Transverse colon (tissue), 4 donors: Measurements from ENCODE around the gene EBF3. TPM values are rescaled to one million over a fixed set of nuclear protein-coding genes. Genes with fewer than 3 reads are reported as not detected.

Experiments used
- DNase-seq: peaks from one replicate; pipeline ENCODE4 v3.0.0-alpha.2; 2019
- H3K27ac ChIP-seq, 4 donors: fragments of 200-600 bp; sonication (generic); 2 replicates each; pipeline ENCODE4 v1.5.1; 2016 to 2018; ENCODE audit warnings: inconsistent platforms in 4 of 4
- H3K27me3 ChIP-seq: fragments of 200-600 bp; sonication (generic); 2 replicates; pipeline ENCODE4 v1.5.1; 2017; ENCODE audit warnings: inconsistent platforms
- H3K36me3 ChIP-seq, 4 donors: fragments of 200-600 bp; sonication (generic); 2 replicates each; pipeline ENCODE4 v1.5.1; 2017 to 2019; ENCODE audit warnings: inconsistent platforms in 4 of 4
- H3K4me1 ChIP-seq, 4 donors: fragments of 200-600 bp; sonication (generic); 2 replicates each; pipeline ENCODE4 v1.5.1; 2017 to 2020; ENCODE audit warnings: inconsistent platforms in 4 of 4
- H3K4me3 ChIP-seq, 4 donors: fragments of 200-600 bp; sonication (generic); 1 replicate in 1 of 4; 2 replicates in 3 of 4; pipeline versions ENCODE4 v1.5.1 to v1.6.1; 2017 to 2019; ENCODE audit warnings: inconsistent platforms in 4 of 4
- H3K9me3 ChIP-seq, 2 donors: fragments of 200-600 bp; sonication (generic); 2 replicates each; pipeline ENCODE4 v1.5.1; 2017 to 2019; ENCODE audit warnings: inconsistent platforms in 2 of 2
- EP300 ChIP-seq: sonication (generic); formaldehyde crosslinking; IDR thresholded peaks from one replicate; pipeline ENCODE4 v1.6.1; 2017; ENCODE audit warnings: antibody characterized with exemption, low read depth
- POLR2A ChIP-seq: fragments of 450-650 bp; IDR thresholded peaks from one replicate; pipeline ENCODE4 v1.6.1; 2016; ENCODE audit warnings: antibody characterized with exemption, mild to moderate bottlenecking, moderate library complexity
- POLR2AphosphoS5 ChIP-seq, 3 donors: sonication (generic); formaldehyde crosslinking; IDR thresholded peaks; one replicate each; pipeline ENCODE4 v1.6.1; 2016; ENCODE audit warnings: antibody characterized with exemption in 3 of 3
- WGBS, 2 donors: methylation state at CpG; one replicate each; pipeline ENCODE4 v1.1.5; 2018; ENCODE audit warnings: low coverage in 1 of 2; 5-methylcytosine and 5-hydroxymethylcytosine counted together
- in situ Hi-C, 4 donors: fragments of 200-750 bp; cut with MboI; loops; one replicate each; pipeline versions ENCODE4 v1.15.0 to v1.15.1; 2017; ENCODE audit warnings: low sequenced_read_pairs in 3 of 4, low pct_ligation_motif_present in 1 of 4, low pct_unique_long_range_greater_than_20kb in 1 of 4
- intact Hi-C: fragments of 100-400 bp; cut with DNase I; formaldehyde crosslinking; loops from one replicate; pipeline ENCODE4 v1.15.1; 2023; ENCODE audit warnings: low total_unique reads
- total RNA-seq, 4 donors: library from RNA; depleted of rRNA; stranded (reverse); fragments of >200 nt; gene quantifications; one replicate each; pipeline ENCODE4 v1.1.0, GENCODE V29; 2016
- TF ChIP-seq, protein P1 (sequence below), 5 experiments: fragments of 200-600 bp in 3 of 5; fragments of 450-650 bp in 2 of 5; sonication (generic) in 3 of 5; IDR thresholded peaks; 1 replicate in 2 of 5; 2 replicates in 3 of 5; pipeline ENCODE4 v1.5.1; 2016 to 2017; ENCODE audit warnings: antibody characterized with exemption in 5 of 5, inconsistent platforms in 3 of 5, mild to moderate bottlenecking in 2 of 5, moderate library complexity in 1 of 5

The EBF3 gene
- total RNA-seq, 4 donors from 2014 or later = 0.37 to 6.6 (median 1.0) TPM

DNA sequence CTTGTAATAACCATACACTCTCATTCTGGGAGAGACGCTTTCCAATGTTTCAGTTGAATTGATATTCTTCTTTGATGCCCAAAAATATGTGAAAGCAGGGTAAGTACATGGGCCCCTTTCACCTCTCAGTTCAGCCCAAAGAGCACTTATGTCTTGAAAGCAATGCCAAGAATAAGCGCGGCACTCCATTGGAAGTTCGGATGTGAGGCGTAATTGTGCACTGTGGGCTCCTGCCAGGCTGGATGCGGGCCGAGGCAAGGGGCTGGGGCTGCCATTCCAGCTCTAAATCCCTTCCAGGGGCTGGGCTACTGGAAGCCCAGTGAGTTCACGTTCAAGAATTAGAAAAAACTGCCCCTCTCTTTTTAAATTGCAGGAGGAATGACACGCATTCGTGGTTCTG lies 113.8 kb downstream of the EBF3 start:
- in situ Hi-C loops (no loop called here), intact Hi-C loops (no loop called here)

DNA sequence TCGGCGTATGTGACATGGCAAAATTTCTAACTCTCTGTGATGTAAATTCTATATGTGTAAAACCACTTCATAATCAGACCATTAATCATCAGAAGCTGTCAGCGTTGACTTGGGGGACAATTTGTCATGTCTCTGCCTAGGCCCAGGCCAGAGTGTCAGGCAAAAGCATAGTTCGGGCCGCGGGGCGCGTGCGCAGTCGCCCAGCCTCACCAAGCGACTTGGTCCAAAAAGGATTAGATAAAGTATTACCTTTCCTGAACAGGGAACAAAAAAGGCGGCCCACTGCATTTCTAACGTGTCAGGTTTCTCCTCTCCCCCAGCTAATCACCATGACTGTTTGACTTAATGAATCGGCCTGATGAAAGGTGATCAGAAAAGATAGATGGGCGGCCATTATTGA lies 114.2 kb downstream of the EBF3 start:
- in situ Hi-C loops = no loop called here

More for the DNA sequence above, 113.8 kb downstream of the EBF3 start:
- no peak for DNase-seq
- peaks cover 5% of the 10 kb centered on the region for H3K27me3 ChIP-seq
- H3K27ac ChIP-seq = no peak overlapping the region
- no peak for TF ChIP-seq EP300
- no peak for TF ChIP-seq POLR2A
- no peak overlapping the region for H3K4me3 ChIP-seq
- WGBS, 2 donors = 90% methylated on average over 10 of the region's 10 CpGs; no CpG with 5 or more reads in 1 of the 2 donors
- no peaks in the 10 kb centered on the region for H3K9me3 ChIP-seq
- H3K4me1 ChIP-seq = peaks cover 0 to 13% (median 6%) of the 10 kb centered on the region in 4 donors
- no peaks in the 10 kb centered on the region for H3K36me3 ChIP-seq

DNA sequence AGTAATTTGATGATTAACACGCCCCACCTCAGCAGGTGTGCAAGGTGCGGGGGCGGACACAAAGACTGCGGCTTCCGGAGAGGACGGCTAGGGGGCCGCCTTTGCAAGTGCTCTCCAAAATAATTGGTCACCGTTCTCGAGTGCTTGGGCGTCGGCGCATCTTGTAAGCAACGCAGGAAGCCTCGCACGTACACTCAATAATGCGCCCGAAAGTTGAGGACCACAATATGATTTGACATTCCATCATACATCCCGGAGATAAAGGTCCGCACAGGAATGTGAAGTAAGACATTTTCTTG lies 114.7 kb downstream of the EBF3 start:
- TF ChIP-seq, protein P1, sequence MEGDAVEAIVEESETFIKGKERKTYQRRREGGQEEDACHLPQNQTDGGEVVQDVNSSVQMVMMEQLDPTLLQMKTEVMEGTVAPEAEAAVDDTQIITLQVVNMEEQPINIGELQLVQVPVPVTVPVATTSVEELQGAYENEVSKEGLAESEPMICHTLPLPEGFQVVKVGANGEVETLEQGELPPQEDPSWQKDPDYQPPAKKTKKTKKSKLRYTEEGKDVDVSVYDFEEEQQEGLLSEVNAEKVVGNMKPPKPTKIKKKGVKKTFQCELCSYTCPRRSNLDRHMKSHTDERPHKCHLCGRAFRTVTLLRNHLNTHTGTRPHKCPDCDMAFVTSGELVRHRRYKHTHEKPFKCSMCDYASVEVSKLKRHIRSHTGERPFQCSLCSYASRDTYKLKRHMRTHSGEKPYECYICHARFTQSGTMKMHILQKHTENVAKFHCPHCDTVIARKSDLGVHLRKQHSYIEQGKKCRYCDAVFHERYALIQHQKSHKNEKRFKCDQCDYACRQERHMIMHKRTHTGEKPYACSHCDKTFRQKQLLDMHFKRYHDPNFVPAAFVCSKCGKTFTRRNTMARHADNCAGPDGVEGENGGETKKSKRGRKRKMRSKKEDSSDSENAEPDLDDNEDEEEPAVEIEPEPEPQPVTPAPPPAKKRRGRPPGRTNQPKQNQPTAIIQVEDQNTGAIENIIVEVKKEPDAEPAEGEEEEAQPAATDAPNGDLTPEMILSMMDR (IDR thresholded peaks at IDR 0.05) = no peak
- TF ChIP-seq POLR2A (no peak), EP300 (no peak), POLR2AphosphoS5 (IDR thresholded peaks at IDR 0.05) (no peak)
- 93 to 94% methylated on average over 17 to 19 of the region's 19 CpGs for WGBS, 2 donors
- no peak overlapping the region for H3K27ac ChIP-seq

More for the DNA sequence above, 114.2 kb downstream of the EBF3 start:
- Histone ChIP-seq H3K36me3 (no peaks in the 10 kb centered on the region), H3K4me3 (no peak overlapping the region), H3K27me3 (peaks cover 2% of the 10 kb centered on the region), H3K27ac (no peak overlapping the region), H3K4me1 (peaks cover 0 to 13% (median 6%) of the 10 kb centered on the region in 4 donors), H3K9me3 (no peaks in the 10 kb centered on the region)
- intact Hi-C loops = no loop called here
- WGBS, 2 donors = 97 to 100% methylated on average over 1 to 15 of the region's 15 CpGs
- TF ChIP-seq POLR2AphosphoS5 (IDR thresholded peaks at IDR 0.05) (no peak), POLR2A (no peak), EP300 (no peak)
- TF ChIP-seq, protein P1 (IDR thresholded peaks at IDR 0.05) = no peak
- DNase-seq = no peak

DNA sequence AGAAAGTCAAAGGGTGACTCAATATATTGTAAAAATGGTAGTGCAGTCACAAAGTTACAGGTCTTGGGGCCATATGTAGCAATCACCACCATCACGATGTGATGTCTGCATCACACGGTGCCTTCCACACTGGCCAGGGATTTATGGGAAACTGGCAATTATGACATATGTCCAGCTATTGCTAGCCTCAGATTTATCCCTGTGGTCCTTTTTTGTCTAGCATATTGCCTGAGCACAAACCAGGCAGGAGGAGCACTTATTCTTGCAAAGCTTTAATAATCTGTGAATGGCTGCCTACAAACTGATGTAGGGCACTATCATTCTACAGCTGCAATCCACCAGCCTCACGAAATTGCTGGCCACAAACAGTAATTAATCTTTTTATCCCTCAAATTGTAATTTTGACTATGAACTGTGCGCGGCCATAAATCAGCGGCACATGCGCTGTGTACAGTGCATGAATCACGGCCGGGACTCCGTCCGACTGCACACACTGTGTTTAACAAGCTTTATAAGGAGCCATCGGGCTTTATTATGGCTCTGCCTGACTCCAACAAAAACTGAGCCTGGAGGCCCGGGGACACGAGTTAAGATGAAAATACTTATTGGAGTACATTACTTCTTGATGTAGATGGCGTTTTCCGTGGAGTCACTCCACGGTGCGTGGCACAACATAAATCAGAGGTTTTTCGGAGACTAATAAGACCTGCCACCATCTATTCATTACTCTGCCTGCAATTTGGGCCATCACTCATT lies 115.2 kb downstream of the EBF3 start:
- TF ChIP-seq, protein P1 (IDR thresholded peaks at IDR 0.05) = no peak
- TF ChIP-seq POLR2AphosphoS5 (IDR thresholded peaks at IDR 0.05) = no peak
- no peak for DNase-seq
- Histone ChIP-seq H3K4me3 (no peak overlapping the region), H3K27me3 (no peaks in the 10 kb centered on the region), H3K36me3 (no peaks in the 10 kb centered on the region), H3K27ac (no peak overlapping the region), H3K4me1 (peaks cover 0 to 9% (median 6%) of the 10 kb centered on the region in 4 donors), H3K9me3 (no peaks in the 10 kb centered on the region)
- in situ Hi-C loops (no loop called here), intact Hi-C loops (no loop called here)
- 74 to 92% methylated on average over 8 to 19 of the region's 19 CpGs for WGBS, 2 donors

More for the DNA sequence above, 114.7 kb downstream of the EBF3 start:
- intact Hi-C loops = no loop called here
- no peaks in the 10 kb centered on the region for H3K9me3 ChIP-seq
- peaks cover 0 to 13% (median 6%) of the 10 kb centered on the region in 4 donors for H3K4me1 ChIP-seq
- no peaks in the 10 kb centered on the region for H3K36me3 ChIP-seq
- in situ Hi-C loops = no loop called here
- H3K4me3 ChIP-seq = no peak overlapping the region
- DNase-seq = no peak
- H3K27me3 ChIP-seq = no peaks in the 10 kb centered on the region
